GM18858 (cell line): ENCODE measurements around the gene SP140.

Experiments used
- ATAC-seq: cut with Tn5 transposase; IDR thresholded peaks from one replicate; pipeline ENCODE4 v1.9.1; 2021; ENCODE audit not compliant: unreplicated experiment

The SP140 gene

DNA sequence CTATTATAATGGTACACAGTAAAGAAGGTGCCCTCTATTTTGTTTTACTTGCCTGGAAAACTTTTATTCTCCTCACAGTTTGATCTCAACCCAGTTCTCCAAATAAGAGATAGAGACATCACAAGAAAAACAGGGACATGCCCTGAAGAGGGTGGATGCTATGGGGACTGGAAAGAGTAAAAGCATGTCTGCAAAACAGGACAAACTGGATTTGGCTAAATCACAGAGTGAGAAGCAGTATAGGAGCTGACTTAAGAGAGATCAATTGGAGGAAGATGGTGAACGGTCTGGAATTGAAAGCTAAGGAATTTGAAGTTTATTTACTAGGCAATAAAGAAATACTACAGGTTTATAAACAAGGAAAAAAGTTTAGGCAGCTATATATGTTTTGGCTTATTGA is 134.5 kb downstream of the SP140 start:
- ATAC-seq, result no peak

DNA sequence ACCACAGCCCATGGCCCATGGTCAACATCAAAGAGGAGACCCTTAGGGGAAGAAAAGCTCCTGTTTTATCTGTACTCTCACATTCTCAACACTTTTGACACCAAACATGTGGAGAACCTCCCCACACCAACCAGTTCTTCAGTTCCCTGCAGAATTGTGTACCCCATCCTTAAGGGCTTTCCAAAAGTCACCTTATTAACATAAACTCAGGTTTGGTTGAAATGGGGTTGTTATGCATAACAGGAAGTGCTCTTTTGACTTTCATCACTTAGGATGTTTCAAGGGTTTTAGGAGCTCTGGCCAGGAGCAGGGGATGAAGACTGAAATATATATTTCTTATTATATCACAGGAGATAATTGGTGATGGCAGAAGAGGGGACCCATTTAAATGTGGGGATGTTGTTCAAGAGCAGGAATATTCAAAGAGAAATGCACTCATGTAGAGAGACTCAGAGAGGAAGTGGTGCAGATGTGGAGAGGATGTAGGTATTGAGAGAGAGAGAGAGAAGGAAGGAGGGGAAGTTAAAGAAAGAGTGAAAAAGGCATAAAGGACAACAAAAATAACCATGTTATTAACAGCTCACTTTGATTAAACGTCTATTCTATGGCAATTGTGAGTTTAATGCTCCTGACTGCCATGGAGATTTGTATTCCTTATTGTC is 136.6 kb downstream of the SP140 start:
- ATAC-seq, result no peak
